ENCODE data around the gene FAM162B. TPM values are rescaled to one million over a fixed set of nuclear protein-coding genes. Genes with fewer than 3 reads are reported as not detected.
"Not testable (repeated sequence)": the region's sequence is repeated elsewhere in the genome, so short reads cannot be mapped to it uniquely, and the experiment has no call there.

Gene FAM162B
- total RNA-seq, 1 donor from 2014 or later, result 1.5 TPM

- H3K36me3 Mint-ChIP-seq (ENCODE audit: insufficient read depth), result peaks cover 16% of the 10 kb centered on the region
- H3K27ac Mint-ChIP-seq, result no peak overlapping the region
- no peaks in the 10 kb centered on the region for H3K4me1 Mint-ChIP-seq (ENCODE audit: low read depth)
- TF ChIP-seq, protein P1, sequence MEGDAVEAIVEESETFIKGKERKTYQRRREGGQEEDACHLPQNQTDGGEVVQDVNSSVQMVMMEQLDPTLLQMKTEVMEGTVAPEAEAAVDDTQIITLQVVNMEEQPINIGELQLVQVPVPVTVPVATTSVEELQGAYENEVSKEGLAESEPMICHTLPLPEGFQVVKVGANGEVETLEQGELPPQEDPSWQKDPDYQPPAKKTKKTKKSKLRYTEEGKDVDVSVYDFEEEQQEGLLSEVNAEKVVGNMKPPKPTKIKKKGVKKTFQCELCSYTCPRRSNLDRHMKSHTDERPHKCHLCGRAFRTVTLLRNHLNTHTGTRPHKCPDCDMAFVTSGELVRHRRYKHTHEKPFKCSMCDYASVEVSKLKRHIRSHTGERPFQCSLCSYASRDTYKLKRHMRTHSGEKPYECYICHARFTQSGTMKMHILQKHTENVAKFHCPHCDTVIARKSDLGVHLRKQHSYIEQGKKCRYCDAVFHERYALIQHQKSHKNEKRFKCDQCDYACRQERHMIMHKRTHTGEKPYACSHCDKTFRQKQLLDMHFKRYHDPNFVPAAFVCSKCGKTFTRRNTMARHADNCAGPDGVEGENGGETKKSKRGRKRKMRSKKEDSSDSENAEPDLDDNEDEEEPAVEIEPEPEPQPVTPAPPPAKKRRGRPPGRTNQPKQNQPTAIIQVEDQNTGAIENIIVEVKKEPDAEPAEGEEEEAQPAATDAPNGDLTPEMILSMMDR (IDR thresholded peaks at IDR 0.05; ENCODE audit: unreplicated experiment), result no peak
- H3K4me3 Mint-ChIP-seq (ENCODE audit: low read depth), result no peak overlapping the region
- DNase-seq (ENCODE audit: low spot score, unreplicated experiment), result no peak
- H3K27me3 Mint-ChIP-seq, result no peaks in the 10 kb centered on the region
- H3K9me3 Mint-ChIP-seq (ENCODE audit: low read depth), result no peaks in the 10 kb centered on the region
Measured at GRCh38 chr6:116730513-116730912, 35.0 kb downstream of the FAM162B start.

DNA sequence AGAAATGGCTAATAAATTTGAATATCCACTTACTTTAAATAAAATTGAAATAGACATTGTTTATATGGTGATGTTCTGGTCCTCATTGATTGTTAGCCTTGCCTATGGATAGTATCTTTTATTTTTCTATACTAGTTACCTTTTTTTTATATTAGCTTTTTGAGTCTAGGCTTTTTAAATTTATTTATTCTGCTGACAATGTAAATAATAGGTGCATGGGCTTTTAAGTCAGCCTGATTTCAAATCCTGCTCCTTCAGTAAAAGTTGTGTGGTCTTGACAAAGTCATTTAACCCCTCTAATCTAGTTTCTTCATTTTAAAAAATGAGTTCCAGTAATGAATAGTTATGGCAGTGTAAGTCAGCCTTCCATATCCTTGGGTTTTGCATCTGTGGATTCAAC is 38.6 kb downstream of the FAM162B start:
- H3K4me1 Mint-ChIP-seq (ENCODE audit: low read depth), result no peaks in the 10 kb centered on the region
- TF ChIP-seq, protein P1 (IDR thresholded peaks at IDR 0.05; ENCODE audit: unreplicated experiment), result no peak
- no peaks in the 10 kb centered on the region for H3K9me3 Mint-ChIP-seq (ENCODE audit: low read depth)
- no peak for DNase-seq (ENCODE audit: low spot score, unreplicated experiment)
- peaks cover 22% of the 10 kb centered on the region for H3K36me3 Mint-ChIP-seq (ENCODE audit: insufficient read depth)
- H3K27ac Mint-ChIP-seq, result no peak overlapping the region
- H3K4me3 Mint-ChIP-seq (ENCODE audit: low read depth), result no peak overlapping the region
- no peaks in the 10 kb centered on the region for H3K27me3 Mint-ChIP-seq

GRCh38 chr6:116714761-116715160 is 50.8 kb downstream of the FAM162B start:
- H3K27ac Mint-ChIP-seq, result no peak overlapping the region
- no peak for DNase-seq (ENCODE audit: low spot score, unreplicated experiment)
- H3K4me1 Mint-ChIP-seq (ENCODE audit: low read depth), result no peaks in the 10 kb centered on the region
- no peaks in the 10 kb centered on the region for H3K27me3 Mint-ChIP-seq
- H3K4me3 Mint-ChIP-seq (ENCODE audit: low read depth), result no peak overlapping the region
- TF ChIP-seq, protein P1 (IDR thresholded peaks at IDR 0.05; ENCODE audit: unreplicated experiment), result no peak
- H3K9me3 Mint-ChIP-seq (ENCODE audit: low read depth), result peaks cover 10% of the 10 kb centered on the region
- peaks cover 46% of the 10 kb centered on the region for H3K36me3 Mint-ChIP-seq (ENCODE audit: insufficient read depth)

DNA sequence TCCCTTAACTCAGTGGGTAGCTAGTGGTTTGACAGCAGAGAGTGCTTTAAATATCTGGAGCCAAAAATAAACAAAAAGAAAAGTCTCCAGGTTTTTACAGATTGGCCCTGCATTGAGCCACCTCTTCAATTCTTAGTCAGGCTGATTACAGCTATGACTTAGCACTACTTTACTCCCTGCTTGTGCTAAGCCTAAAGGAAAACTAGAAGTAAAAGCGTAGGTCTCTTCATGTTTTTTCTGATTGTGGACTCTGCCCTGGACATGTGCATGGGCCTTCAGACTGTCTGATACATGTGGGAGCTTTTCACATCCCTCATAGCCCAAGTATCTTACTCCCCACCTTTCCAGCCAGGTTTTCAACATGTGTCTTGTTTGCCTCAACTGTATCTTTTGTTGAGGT is 51.2 kb downstream of the FAM162B start:
- Mint-ChIP-seq H3K4me3 (ENCODE audit: low read depth) (no peak overlapping the region), H3K27ac (no peak overlapping the region)
- DNase-seq (ENCODE audit: low spot score, unreplicated experiment), result no peak

GRCh38 chr6:116705917-116706316 is 59.6 kb downstream of the FAM162B start:
- DNase-seq (ENCODE audit: low spot score, unreplicated experiment), result no peak
- no peaks in the 10 kb centered on the region for H3K9me3 Mint-ChIP-seq (ENCODE audit: low read depth)
- TF ChIP-seq, protein P1 (IDR thresholded peaks at IDR 0.05; ENCODE audit: unreplicated experiment), result no peak
- no peak overlapping the region for H3K27ac Mint-ChIP-seq
- no peaks in the 10 kb centered on the region for H3K4me1 Mint-ChIP-seq (ENCODE audit: low read depth)
- H3K4me3 Mint-ChIP-seq (ENCODE audit: low read depth), result no peak overlapping the region
- H3K36me3 Mint-ChIP-seq (ENCODE audit: insufficient read depth), result peaks cover 22% of the 10 kb centered on the region
- H3K27me3 Mint-ChIP-seq, result no peaks in the 10 kb centered on the region

More for the DNA sequence above, 51.2 kb downstream of the FAM162B start:
- TF ChIP-seq, protein P1 (IDR thresholded peaks at IDR 0.05; ENCODE audit: unreplicated experiment), result no peak
- H3K27me3 Mint-ChIP-seq, result no peaks in the 10 kb centered on the region
- H3K4me1 Mint-ChIP-seq (ENCODE audit: low read depth), result no peaks in the 10 kb centered on the region
- H3K36me3 Mint-ChIP-seq (ENCODE audit: insufficient read depth), result peaks cover 48% of the 10 kb centered on the region
- peaks cover 10% of the 10 kb centered on the region for H3K9me3 Mint-ChIP-seq (ENCODE audit: low read depth)

GRCh38 chr6:116703888-116704287 is 61.6 kb downstream of the FAM162B start:
- H3K4me1 Mint-ChIP-seq (ENCODE audit: low read depth); H3K27me3 Mint-ChIP-seq; H3K27ac Mint-ChIP-seq; DNase-seq (ENCODE audit: low spot score, unreplicated experiment); H3K9me3 Mint-ChIP-seq (ENCODE audit: low read depth); H3K4me3 Mint-ChIP-seq (ENCODE audit: low read depth): not testable (repeated sequence)
- H3K36me3 Mint-ChIP-seq (ENCODE audit: insufficient read depth), result peaks cover 20% of the 10 kb centered on the region
